ENCODE data around the gene FRA10AC1. TPM values are rescaled to one million over a fixed set of nuclear protein-coding genes. Genes with fewer than 3 reads are reported as not detected.

The FRA10AC1 gene, protein sequence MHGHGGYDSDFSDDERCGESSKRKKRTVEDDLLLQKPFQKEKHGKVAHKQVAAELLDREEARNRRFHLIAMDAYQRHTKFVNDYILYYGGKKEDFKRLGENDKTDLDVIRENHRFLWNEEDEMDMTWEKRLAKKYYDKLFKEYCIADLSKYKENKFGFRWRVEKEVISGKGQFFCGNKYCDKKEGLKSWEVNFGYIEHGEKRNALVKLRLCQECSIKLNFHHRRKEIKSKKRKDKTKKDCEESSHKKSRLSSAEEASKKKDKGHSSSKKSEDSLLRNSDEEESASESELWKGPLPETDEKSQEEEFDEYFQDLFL
- 8.2 and 9.4 TPM in 2 replicates for total RNA-seq

DNA sequence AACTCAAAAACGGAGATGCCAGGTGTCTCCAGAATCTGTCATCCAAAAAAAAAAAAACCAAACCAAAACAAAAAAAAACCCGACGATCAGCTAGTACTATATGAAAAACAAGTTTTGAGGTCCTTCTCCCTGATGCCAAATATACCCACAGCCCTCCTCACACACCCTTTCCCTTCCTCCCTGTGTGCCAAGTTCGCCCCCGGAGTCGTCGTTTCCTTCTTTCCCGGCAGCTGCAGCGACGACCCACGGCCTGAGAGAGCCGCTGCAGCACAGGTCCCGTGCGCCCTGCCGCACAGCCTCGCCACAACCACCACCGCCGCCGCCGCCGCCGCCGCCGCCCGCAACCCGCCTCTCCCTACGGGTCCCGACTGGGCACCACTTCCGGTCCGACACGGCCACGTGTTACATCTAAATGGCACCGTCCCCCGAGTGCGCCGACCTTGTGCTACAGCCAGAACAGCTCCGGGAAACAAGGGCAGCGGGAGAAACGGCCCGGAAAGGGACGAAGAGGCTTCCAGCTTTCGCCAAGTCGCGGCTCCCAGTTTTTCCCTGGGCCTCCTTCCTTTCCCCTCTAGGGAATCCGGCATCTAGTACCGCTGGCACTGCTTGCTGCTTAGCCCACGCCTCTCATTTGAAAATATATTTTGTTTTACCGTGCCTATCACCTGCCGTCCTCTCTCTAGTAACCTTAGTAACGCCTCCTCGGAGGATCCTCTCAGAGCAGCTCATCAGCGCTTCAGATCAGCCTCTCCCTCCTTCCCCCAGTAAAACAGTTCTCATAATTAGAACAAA, at the start of gene FRA10AC1:
TSS of gene FRA10AC1 (minus strand) at position 383 of the 792 bp plus-strand sequence. CDS start 2,486 bp downstream, outside the sequence.

Other genes starting within 250 kb of the FRA10AC1 start
- 287 and 383 TPM in 2 replicates for gene MYOF, start 220.3 kb downstream of the FRA10AC1 start, total RNA-seq
- 18.9 and 39.1 TPM in 2 replicates for gene CEP55, start 206.0 kb downstream of the FRA10AC1 start, total RNA-seq
- gene FFAR4, start 135.9 kb downstream of the FRA10AC1 start, total RNA-seq: not detected in 2 replicates
- gene RBP4, start 101.4 kb downstream of the FRA10AC1 start, total RNA-seq: not detected in 2 replicates
- gene PDE6C, start 90.1 kb downstream of the FRA10AC1 start, total RNA-seq: not detected in 2 replicates
- gene LGI1, start 55.3 kb upstream of the FRA10AC1 start, total RNA-seq: not detected in 2 replicates
- 3.3 and 4.5 TPM in 2 replicates for gene SLC35G1, start 191.4 kb upstream of the FRA10AC1 start, total RNA-seq